Measurements from ENCODE around the gene PAK5.

Gene PAK5

GRCh38 chr20:9532069-9532838 is 306.6 kb downstream of the PAK5 start:
- no peak for DNase-seq (ENCODE audit: low read depth in 2 of 3, low spot score in 1 of 3)

DNA sequence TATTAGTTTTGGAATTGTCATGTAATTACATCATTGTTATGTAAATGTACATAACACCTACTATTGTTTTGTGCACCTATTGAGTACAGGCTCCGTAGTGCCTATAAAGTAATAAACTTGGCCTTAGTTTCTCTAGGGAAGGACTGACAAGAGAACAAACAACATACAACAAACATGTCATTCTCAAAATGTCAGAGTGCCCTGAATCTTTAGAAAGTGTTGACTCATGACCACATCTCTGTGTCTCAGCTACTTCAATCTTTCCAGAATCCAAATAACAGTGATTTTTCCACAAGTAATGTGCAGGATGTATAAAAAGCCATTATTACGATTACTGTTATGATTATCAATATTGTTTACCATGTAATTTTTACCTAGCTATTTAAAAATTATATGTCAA is 307.3 kb downstream of the PAK5 start:
- no peak for DNase-seq (ENCODE audit: low read depth in 2 of 3, low spot score in 1 of 3)

DNA sequence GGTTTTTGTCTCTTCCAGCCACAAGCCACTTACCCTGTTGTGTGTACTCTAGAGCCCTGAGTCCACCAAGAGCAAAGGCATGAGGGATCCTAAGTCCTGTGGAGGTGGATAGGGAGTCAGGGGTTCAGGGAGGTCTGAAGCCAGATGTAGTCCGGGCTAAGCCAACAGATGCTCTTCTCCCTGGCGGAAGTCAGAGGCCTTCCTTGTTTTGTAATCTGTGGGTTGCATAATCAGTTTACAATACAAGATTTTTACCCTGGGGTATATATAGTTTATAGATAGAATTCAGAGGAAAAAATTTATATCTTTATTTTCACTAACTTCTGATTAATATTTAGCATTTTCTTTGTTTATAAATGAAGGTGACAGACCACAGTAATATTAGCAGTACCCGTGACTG is 315.2 kb downstream of the PAK5 start:
- DNase-seq (ENCODE audit: low read depth in 2 of 3, low spot score in 1 of 3) = no peak

- no peak for DNase-seq (ENCODE audit: low read depth in 2 of 3, low spot score in 1 of 3)
Observed at GRCh38 chr20:9520086-9520485, 318.8 kb downstream of the PAK5 start.

- no peak for DNase-seq (ENCODE audit: low read depth in 2 of 3, low spot score in 1 of 3)
Observed at GRCh38 chr20:9518576-9519175, 320.2 kb downstream of the PAK5 start.

DNA sequence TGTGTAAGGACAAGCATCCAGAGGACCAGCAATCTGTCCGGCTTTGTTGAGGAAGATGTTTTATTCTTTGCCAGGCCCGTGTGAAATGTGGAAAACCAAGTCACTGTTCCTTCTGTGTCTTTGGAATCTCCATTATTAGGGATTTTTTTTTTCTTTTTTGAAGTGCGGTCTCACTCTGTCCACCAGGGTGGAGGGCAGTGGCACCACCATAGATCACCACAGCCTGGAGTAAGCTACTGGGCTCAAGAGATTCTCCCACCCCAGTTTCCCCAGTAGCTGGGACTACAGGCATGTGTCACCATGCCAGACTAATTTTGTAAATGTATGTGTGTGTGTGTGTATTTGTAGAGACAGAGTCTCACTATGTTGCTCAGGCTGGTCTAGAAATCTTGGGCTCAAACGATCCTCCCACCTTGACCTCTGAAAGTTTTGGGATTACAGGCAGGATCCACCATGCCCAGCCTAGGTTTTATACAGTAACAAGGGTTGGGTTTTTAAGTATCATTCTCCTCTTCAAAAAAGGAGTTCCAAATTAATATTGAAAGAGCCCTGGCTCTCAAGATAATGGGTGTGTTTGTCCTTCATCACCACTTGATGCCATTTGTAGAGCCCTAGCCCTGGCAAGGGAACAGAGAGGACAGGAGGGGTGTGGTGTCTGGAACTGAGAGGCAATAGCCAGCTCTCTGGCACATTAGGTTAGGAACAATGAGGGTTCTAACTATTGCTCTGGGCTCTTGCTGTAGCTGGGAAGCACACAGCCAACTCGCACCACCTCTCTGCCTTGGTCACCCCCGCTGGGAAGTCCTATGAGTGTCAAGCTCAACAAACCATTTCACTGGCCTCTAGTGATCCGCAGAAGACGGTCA is 321.3 kb downstream of the PAK5 start:
- DNase-seq (ENCODE audit: low read depth in 2 of 3, low spot score in 1 of 3) = no peak

DNA sequence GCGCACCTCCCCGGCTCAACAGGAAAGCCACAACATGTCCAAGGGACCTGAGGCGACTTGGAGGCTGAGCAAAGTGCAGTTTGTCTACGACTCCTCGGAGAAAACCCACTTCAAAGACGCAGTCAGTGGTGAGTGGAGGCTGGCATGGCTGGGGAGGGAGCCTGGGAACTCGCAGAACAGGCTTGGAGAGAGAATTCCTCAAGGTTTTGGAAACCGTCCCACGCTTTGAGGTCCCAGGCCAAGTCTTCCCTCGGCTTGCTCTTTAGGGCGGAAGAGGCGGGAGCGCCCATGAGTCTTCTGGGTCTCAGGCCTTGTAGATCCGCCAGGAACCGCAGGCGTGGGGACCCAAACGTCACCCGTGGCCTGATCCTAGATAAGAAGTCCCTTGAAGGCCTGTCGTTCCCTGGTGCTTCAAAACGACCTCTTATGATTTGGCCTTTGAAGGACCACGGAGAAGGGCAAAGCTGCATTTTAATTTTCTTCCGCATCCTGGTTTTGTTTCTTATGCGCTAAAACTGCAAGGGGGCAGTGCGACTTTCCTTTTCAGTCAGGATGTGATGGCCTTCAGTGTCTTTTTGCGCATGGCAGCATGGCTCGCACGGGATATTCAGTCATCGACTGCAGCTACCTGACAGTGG is 322.5 kb downstream of the PAK5 start:
- DNase-seq (ENCODE audit: low read depth in 2 of 3, low spot score in 1 of 3) = no peak

- no peak for DNase-seq (ENCODE audit: low read depth in 2 of 3, low spot score in 1 of 3)
Observed at GRCh38 chr20:9515741-9516233, 323.1 kb downstream of the PAK5 start.

GRCh38 chr20:9515214-9515585 is 323.7 kb downstream of the PAK5 start:
- DNase-seq (ENCODE audit: low read depth in 2 of 3, low spot score in 1 of 3) = no peak

DNA sequence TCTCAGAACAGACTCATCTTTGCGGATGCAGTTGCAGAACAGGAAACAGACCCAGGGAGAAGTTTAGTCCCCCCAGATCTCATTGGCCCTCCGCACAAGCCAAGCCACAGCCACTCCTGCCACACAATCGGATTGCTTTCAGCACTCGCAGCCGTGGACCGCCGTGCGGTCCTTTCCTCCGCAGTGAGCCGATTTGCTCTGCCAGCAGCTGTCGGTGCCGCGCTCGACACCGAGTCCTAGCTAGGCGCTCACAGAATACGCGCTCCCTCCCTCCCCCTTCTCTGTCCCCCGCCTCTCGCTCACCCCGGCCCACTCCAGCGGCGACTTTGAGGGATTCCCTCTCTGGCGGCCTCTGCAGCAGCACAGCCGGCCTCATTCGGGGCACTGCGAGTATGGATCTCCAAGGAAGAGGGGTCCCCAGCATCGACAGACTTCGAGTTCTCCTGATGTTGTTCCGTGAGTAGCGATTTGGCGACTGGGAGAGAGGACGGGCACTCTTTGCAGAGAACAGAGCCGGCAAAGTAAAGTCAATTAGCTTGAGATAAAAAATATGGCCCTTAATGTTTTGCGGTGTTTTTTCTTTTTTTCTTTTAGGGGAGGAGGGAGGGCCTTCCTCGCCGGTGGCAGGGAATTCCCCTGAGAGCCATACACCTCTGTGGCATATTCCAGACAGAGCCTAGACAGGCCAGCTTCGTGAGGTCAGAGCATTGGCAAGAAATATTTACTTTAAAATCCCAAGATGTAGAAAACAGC is 324.2 kb downstream of the PAK5 start, which contains the start of gene LAMP5:
LAMP5 (plus strand) TSS at position 130 of the 753 bp plus-strand sequence; CDS start at position 393, 263 bp downstream.
- no peak for DNase-seq (ENCODE audit: low read depth in 2 of 3, low spot score in 1 of 3)

DNA sequence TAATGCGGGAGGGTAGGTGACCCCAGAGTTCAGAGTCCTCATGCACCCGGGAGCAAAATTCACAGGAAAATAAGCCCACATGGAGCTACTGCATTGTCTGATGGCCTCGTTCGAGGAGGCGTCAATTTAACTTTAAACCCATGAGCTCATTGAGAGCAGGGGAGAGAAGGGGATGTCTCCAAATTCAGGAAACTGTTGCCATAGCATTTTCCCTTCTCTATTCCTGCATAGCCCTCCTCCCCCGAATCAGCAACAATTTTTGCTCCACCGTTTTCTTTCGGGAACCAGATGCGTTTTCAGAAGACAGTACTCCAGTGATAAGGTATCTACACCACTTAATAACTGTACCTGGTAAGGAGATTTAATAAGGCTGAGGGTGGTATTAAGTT is 324.8 kb downstream of the PAK5 start:
- no peak for DNase-seq (ENCODE audit: low read depth in 2 of 3, low spot score in 1 of 3)

- no peak for DNase-seq (ENCODE audit: low read depth in 2 of 3, low spot score in 1 of 3)
Observed at GRCh38 chr20:9510911-9511310, 328.0 kb downstream of the PAK5 start.

GRCh38 chr20:9509246-9509645 is 329.6 kb downstream of the PAK5 start:
- no peak for DNase-seq (ENCODE audit: low read depth in 2 of 3, low spot score in 1 of 3)

DNA sequence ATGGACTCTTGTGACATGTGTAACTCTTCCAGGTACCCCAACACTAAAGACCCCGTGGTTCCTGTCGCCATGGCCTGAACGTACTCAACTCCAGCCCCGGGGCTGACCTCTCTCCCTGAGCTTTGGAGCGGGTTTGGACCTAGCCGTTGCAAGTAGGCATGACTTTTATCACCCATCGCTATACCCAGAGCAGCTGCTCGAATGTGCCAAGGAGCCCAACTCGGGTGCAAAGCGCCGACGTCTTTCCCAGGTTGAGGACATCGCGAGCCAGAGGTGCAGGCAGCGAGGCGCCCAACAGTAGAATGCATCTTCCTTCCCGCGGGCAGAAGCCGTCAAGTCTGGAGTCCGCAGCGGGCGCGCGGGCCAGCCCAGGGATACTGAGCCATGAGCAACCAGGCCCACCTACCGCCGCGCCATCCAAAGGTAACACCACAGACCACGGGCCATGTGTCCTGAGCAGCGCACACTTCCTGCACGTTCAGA is 330.1 kb downstream of the PAK5 start:
- DNase-seq (ENCODE audit: low read depth in 2 of 3, low spot score in 1 of 3) = no peak

GRCh38 chr20:9508240-9508661 is 330.6 kb downstream of the PAK5 start:
- DNase-seq (ENCODE audit: low read depth in 2 of 3, low spot score in 1 of 3) = no peak

DNA sequence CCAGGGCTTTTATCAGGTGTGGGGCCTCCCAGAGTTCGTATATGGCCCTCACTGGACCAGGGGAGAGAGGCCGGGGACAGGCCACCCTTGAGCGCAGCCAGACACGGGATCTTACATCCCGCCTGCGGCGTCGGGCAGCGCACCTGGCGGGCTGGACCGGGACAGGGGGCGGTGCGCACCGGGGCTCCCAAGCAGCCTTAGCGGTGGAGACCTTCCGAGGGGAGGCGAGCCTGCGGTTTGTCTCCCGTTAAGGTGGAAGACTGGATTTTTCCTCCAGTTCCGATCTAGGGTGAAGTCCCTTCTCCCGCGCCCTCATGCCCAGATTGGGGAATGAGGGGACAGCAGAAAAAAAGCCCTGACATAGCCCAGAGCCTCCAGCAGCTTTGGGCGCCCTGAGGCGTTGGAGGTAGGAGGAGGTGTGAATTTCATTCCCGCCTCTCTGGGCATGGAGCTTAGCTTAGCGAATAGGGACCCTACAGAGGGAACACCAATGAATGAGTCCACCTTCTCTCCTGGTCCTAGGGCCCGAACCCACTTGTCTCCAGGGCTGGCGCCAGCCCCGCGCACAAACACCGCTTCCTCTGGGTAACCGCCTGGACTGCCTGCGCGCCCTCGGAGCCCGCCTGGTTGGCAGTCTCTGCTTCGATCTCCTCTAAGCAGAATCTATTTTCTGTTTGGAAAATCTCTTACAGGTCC is 331.2 kb downstream of the PAK5 start:
- DNase-seq (ENCODE audit: low read depth in 2 of 3, low spot score in 1 of 3) = no peak

- no peak for DNase-seq (ENCODE audit: low read depth in 2 of 3, low spot score in 1 of 3)
Observed at GRCh38 chr20:9506964-9507369, 331.9 kb downstream of the PAK5 start.

DNA sequence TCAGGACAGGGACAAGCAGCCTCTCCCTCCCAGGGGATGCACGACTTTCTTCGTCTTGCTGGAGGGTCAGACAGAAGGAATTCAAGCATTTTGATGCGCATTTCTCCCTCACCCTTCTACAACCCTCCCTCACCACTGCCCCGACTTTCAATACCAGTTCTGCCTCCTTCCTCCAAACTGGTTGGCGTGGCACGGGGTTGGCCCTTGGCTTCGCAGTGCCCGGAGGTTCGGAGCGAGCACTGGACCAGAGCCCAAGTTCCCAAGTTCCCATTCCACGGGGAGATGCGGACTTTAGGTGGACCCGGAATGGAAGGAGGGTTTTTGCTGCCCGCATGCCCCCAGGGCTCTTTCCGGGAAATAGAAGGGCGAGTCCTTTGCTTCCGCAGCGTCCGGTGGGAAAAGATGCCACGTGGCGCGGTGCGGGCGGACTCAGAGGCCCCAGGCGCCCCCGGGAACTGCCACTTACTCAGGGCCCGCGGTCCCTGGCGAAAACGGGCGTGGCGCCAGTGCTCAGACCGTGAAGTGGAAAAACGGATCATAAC is 332.5 kb downstream of the PAK5 start:
- DNase-seq (ENCODE audit: low read depth in 2 of 3, low spot score in 1 of 3) = no peak

- DNase-seq (ENCODE audit: low read depth in 2 of 3, low spot score in 1 of 3) = no peak
Observed at GRCh38 chr20:9503526-9504245, 335.2 kb downstream of the PAK5 start.

Measured in stimulated activated CD4-positive, alpha-beta T cell treated with anti-CD3 and anti-CD28 coated beads, Interleukin-12 subunit alpha, Interleukin-12 subunit beta, amount 100 ng/mL, for 48 hours (primary cell).